HG03108 (cell line): Measurements from ENCODE around the gene PRKD3.

ENCODE experiments used
- ATAC-seq: cut with Tn5 transposase; IDR thresholded peaks from one replicate; pipeline ENCODE4 v1.9.1; 2021; ENCODE audit warnings: moderate library complexity; ENCODE audit not compliant: unreplicated experiment

PRKD3 gene

GRCh38 chr2:37343537-37344434 lies 19.2 kb upstream of the PRKD3 start:
- ATAC-seq, result no peak

GRCh38 chr2:37342591-37343220 lies 18.1 kb upstream of the PRKD3 start:
- ATAC-seq, result no peak

GRCh38 chr2:37340637-37341036 lies 16.0 kb upstream of the PRKD3 start:
- ATAC-seq, result no peak

DNA sequence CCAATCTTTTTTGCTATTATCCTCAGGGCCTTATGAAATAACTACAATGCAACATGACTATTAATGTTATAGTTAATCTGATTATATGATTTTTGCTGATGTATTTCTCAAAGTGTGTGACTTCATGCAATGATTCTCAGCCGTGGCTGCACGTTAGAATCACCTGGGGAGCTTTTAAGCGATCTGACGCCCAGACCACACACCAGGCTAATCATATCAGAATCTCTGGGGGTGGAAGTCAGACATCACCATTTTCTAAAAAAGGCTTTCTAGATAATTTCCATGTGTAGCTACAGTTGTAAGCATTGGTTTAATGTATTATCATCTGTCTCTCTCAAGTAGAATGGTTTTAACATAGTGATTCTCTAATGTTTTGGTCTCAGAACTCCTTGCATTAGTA lies 14.3 kb upstream of the PRKD3 start:
- ATAC-seq, result no peak

- ATAC-seq, result no peak
These were observed 13.1 kb upstream of the PRKD3 start for GRCh38 chr2:37337620-37338280.

DNA sequence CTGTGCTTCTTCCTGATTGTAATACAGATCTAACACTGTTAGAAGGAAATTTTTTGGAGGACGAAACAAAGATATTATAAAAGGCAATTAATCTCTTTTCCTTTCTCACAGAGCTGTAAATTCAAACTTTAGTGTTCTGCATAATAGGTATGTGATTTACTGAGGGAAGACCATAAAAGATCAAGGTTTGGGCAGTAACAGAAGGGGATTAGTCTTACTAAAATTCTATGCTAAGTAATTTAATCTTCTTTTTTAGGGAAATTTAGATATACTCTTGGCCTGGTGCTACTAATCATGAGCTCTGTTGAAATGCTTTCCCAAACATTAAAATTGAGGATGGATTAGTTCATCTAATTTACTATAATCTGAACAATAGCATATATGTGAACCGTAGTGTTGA lies 11.0 kb upstream of the PRKD3 start:
- ATAC-seq, result no peak

- ATAC-seq, result no peak
These were observed 8.6 kb upstream of the PRKD3 start for GRCh38 chr2:37333256-37333655.

GRCh38 chr2:37332560-37332959 lies 7.9 kb upstream of the PRKD3 start:
- no peak for ATAC-seq

DNA sequence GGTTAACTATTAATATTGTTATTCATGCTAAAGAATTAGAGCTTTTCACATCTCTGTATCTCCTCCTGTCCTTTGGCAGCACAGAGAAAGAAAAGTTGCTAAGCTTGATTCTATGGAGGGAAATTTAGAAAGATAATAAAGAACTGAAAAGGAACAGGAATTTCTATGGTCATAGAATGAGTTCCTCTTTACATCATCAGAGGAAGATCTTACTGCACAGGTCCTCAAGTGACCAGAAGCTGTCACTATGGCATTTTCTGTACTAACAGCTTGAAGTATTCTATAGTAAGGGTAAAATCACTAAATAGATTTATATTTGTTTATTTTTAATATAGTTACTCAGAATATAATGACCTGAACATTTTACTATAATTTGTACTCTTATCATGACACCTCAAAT lies 6.0 kb upstream of the PRKD3 start:
- no peak for ATAC-seq

DNA sequence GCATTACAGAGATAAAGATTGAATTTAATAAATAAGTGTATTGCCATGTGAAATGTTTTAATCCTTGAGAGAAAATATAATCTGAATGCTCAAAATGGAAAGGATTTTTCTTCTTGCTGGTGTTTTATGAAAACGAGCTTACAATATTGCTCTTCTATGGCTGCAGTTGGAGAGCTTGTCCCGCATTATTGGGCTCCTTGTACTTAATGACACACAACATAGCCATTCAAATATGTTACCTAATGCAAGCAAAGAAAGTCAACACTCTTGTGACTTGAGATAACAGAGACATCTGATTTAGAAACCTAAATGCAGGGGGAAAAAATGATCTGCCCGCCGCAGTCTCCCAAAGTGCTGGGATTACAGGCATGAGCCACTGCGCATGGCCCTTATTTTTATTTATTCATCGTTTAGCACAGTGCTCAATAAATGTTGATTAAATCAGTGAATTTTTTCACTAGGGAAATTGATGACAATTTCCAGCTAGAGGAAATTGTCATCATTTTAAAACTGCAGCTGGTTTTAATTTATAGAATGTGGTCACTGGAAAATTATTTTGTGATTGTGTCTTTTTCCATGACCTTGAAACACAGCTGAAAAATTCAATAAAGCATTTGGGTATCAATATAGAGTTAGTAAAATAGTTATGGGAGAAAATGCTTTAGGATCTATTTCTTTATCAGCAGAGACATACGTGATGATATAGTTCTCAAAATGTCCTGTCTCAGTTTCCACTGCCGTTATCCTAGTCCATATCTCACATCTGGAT lies 2.4 kb upstream of the PRKD3 start:
- no peak for ATAC-seq

- ATAC-seq, result no peak
These were observed 1.7 kb upstream of the PRKD3 start for GRCh38 chr2:37326285-37326684.

DNA sequence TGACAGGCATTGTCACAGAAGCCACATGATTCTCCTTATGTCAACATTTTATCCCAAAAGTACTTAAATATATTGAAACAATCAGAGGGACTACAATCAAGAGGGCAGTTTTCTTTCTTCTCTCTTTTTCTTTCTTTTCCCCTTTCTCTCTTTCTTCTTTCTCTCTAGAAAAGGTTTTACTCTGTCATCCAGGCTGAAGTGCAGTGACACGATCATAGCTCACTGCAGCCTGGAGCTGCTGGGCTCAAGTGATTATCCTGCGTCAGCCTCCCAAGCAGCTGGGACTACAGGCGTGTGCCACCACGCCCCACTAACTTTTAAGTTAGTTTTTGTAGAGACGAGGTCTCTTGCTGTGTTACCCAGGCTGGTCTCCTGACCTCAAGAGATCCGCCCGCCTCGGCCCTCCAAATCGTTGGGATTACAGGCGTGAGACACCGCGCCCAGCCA lies 1.0 kb upstream of the PRKD3 start:
- no peak for ATAC-seq

GRCh38 chr2:37324536-37324785 lies 172 bp downstream of the PRKD3 start:
- no peak for ATAC-seq

DNA sequence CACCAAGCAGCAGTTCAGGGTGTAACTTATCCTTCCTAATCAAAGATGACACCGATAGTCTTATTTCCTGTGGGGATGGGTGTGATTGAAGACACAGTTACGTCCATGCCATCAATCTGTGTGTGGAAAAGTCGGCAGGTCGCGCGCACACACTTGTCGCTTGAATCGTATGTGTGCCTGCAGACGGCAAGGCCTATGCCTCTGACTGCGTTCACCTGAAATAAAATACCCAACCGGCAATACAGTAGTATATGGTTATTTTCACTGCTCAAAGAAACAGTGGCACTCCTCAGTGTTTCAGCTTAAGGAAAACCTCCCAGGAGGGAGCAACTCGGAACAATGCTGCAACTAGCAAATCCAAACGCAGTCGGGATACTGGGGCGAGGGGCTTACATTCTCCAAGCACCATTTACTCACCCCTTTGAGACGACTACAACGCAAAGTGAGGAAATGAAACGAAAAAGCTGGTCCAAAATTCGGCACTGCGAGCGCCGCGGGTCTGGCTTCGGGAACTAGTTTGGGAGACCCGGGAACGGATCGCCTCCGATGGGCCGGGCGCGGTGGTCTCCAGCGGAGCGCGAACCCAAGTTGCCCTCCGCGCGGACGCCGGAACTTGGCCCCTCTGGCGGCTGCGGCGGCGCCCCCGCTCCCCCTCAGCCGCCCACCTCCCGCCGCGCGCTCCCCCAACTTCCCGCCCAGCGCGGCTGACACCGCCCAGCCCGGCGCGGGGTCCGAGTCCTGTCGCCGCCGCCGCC lies 675 bp downstream of the PRKD3 start:
- ATAC-seq, result peak; percentile 6

DNA sequence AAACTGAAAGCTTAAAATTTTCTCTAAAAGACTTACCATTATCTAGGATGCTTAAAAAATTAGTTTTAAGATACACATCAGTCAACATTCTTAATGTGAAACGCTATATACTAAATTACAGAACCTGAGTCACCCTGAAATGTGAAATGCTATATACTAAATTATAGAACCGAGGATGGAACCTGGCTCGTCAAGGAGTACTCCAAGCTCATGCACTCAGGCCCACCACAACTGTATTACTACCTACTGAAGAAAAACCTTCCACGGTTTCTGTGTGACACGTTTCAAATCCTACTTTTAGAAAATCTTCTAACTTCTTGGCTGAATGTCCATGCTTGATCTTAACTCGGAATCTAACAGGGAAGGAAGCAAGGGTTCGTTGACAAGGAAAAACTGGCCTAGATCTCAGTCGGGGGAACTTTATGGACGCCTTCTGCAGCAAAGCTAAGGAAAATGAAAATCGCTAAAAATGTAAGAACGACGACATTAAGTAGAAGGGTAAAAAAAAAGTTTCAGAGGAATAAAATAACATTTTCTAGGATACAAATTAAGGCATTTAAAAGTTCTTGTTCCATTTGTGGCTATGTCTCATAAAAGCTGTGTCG lies 1.4 kb downstream of the PRKD3 start:
- ATAC-seq, result no peak

GRCh38 chr2:37322368-37322767 lies 2.3 kb downstream of the PRKD3 start:
- ATAC-seq, result no peak

DNA sequence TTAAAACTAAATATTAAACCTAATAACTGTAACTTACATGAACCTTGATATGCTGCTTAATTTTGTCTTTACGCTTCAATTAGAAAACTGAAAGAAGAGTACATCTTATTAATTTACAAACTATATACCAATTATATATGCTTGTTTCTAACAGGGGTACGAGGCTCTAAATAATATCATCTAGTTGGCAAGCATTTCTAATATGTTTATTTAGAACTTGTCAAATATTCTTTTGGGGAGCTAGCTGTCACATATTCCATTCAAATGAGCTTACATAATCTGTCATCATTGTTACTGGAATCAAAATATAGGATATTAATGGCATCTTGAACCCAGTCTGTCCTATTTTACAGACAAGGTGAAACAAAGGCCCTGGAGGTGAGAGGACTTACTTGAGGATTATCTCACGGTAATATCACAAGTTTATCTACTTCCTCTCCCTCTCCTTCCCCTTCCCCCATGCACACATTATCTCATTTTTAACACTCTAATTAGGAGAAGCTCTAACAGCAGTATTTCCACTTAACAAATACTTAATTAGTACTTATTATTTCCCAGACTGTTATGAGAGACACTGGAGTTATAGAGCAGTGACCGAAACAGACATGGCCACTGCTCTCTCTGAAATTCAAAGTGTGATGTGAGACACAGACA lies 3.5 kb downstream of the PRKD3 start:
- no peak for ATAC-seq

GRCh38 chr2:37319754-37320609 lies 4.7 kb downstream of the PRKD3 start:
- no peak for ATAC-seq

DNA sequence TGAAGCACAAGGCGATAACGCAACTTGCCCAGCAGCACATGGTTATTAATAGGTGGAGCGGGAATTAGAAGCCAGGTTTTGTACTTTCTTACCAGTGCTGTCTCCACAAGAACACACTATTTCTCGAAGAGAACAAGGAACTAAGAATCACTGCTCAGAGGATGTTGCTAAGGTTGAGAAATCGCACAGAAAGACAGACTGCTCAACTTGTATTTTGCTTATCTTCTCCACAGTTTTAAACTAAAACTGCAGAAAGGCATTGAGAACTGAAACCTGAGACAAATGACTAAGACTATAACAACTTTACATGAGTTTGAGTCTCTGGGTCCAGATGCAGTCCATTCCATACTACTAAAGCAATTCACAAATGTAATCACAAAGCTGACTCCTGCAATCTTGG lies 6.2 kb downstream of the PRKD3 start:
- ATAC-seq, result peak; percentile 66
